Hepatocyte (in vitro differentiated cells): Measurements from ENCODE around the gene TMED10.

ENCODE experiments used
- EZH2phosphoT487 ChIP-seq: fragments of 200-600 bp; sonication (generic); IDR thresholded peaks from one replicate; pipeline ENCODE4 v1.6.1; 2018; ENCODE audit warnings: antibody characterized with exemption, mild to moderate bottlenecking, low read depth, moderate library complexity; ENCODE audit not compliant: unreplicated experiment, severe bottlenecking
- TF ChIP-seq, protein P1 (sequence below): fragments of 200-600 bp; sonication (generic); IDR thresholded peaks from 2 replicates; pipeline ENCODE4 v1.5.1; 2016; ENCODE audit warnings: antibody characterized with exemption, mild to moderate bottlenecking; ENCODE audit not compliant: poor library complexity

DNA sequence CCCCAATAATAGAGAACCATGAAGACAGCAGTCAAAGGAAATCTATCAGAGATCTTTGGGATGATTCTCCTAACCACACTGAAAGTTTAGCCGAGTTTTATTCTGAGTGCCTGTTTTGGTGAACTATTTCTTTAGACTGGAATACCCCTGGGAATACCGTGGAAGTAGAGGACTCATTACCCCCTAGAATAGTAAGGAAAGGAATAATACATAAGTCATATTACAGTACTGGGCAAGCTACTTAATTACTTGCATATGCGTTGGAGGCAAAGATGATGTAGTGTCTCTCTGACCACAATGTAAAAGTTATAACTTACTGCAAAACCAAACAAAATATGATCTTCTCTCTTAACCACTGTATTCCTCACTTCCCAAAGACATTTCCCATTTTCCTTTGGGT lies 81.5 kb downstream of the TMED10 start:
- TF ChIP-seq EZH2phosphoT487, result no peak
- TF ChIP-seq, protein P1, sequence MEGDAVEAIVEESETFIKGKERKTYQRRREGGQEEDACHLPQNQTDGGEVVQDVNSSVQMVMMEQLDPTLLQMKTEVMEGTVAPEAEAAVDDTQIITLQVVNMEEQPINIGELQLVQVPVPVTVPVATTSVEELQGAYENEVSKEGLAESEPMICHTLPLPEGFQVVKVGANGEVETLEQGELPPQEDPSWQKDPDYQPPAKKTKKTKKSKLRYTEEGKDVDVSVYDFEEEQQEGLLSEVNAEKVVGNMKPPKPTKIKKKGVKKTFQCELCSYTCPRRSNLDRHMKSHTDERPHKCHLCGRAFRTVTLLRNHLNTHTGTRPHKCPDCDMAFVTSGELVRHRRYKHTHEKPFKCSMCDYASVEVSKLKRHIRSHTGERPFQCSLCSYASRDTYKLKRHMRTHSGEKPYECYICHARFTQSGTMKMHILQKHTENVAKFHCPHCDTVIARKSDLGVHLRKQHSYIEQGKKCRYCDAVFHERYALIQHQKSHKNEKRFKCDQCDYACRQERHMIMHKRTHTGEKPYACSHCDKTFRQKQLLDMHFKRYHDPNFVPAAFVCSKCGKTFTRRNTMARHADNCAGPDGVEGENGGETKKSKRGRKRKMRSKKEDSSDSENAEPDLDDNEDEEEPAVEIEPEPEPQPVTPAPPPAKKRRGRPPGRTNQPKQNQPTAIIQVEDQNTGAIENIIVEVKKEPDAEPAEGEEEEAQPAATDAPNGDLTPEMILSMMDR, result no peak
